Heart left ventricle (tissue), 13 donors: ENCODE data around the gene AAGAB.

Experiments used
- POLR2A ChIP-seq, 2 donors: fragments of 450-650 bp; IDR thresholded peaks; one replicate each; pipeline ENCODE4 v1.6.1; 2017; ENCODE audit warnings: antibody characterized with exemption in 2 of 2, mild to moderate bottlenecking in 2 of 2, moderate library complexity in 2 of 2
- TF ChIP-seq, protein P1 (sequence below), 12 donors: fragments of 200-600 bp; sonication (generic) in 4 of 12; IDR thresholded peaks; one replicate each; pipeline versions ENCODE4 v1.5.0 to v1.8.0; 2018 to 2022; ENCODE audit warnings: antibody characterized with exemption in 12 of 12, mild to moderate bottlenecking in 5 of 12
- donor health status: ischemic (EF 13 %, LVEDD 7.1; RV severe dilation, severe dysfunction).
- donor health status: DM: no; HTN: yes; CAD: no.
- donor health status: DM: no; HTN: no; CAD: no.
- donor health status: ischemic (EF 25% LVEDD 6.9; RV normal size, moderate dysfunction).
- donor health status: ischemic (EF 25% LVEDD 5.7; RV mildly dilated, moderate dysfunction).
- donor health status: ischemic (EF 35%, LVEDD 5.7; RV mildly dilated, moderate dysfunction).
- donor health status: nonischemic (EF 11% LVEDD 7.7; RV severe dilation, severe dysfunction).
- donor health status: DM: yes; HTN: yes; CAD: no.
- donor health status: PGD.
- donor health status: ischemic (EF 29% LVEDD 5.4; RV normal size, mild dysfunction).
- donor health status: nonischemic (EF 23%, LVEDD 6.1; RV moderate dilation, normal function).

DNA sequence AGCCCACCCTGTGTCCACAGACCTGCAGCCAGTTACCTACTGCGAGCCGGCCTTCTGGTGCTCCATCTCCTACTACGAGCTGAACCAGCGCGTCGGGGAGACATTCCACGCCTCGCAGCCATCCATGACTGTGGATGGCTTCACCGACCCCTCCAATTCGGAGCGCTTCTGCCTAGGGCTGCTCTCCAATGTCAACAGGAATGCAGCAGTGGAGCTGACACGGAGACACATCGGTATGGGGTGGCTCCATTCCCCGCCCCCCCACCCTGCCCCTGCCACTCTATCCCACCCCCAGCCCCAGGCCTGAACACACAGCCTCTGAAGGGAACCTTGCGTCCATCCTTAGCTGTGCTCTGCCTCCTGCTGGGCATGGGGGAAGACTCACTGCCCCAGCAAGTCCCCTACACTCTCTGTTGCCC lies 73.2 kb downstream of the AAGAB start:
- TF ChIP-seq, protein P1, sequence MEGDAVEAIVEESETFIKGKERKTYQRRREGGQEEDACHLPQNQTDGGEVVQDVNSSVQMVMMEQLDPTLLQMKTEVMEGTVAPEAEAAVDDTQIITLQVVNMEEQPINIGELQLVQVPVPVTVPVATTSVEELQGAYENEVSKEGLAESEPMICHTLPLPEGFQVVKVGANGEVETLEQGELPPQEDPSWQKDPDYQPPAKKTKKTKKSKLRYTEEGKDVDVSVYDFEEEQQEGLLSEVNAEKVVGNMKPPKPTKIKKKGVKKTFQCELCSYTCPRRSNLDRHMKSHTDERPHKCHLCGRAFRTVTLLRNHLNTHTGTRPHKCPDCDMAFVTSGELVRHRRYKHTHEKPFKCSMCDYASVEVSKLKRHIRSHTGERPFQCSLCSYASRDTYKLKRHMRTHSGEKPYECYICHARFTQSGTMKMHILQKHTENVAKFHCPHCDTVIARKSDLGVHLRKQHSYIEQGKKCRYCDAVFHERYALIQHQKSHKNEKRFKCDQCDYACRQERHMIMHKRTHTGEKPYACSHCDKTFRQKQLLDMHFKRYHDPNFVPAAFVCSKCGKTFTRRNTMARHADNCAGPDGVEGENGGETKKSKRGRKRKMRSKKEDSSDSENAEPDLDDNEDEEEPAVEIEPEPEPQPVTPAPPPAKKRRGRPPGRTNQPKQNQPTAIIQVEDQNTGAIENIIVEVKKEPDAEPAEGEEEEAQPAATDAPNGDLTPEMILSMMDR (IDR thresholded peaks at IDR 0.05): peak in 1 of 12 donors; percentile 14
- no peak for TF ChIP-seq POLR2A (IDR thresholded peaks at IDR 0.05)
